HL-60 (cell line): ENCODE data around the gene SHISAL2B.

Experiments
- GABPA ChIP-seq: IDR thresholded peaks from 2 replicates; pipeline ENCODE4 v1.6.1; 2012; ENCODE audit warnings: low read depth
- TF ChIP-seq, protein P1 (sequence below): IDR thresholded peaks from one replicate; pipeline ENCODE4 v1.5.1; 2011; ENCODE audit warnings: low read length, control low read depth, inconsistent platforms; ENCODE audit not compliant: insufficient read depth
- TF ChIP-seq, protein P2 (sequence below): IDR thresholded peaks from 2 replicates; pipeline ENCODE4 v1.6.1; 2012; ENCODE audit warnings: low read depth; ENCODE audit not compliant: insufficient replicate concordance

DNA sequence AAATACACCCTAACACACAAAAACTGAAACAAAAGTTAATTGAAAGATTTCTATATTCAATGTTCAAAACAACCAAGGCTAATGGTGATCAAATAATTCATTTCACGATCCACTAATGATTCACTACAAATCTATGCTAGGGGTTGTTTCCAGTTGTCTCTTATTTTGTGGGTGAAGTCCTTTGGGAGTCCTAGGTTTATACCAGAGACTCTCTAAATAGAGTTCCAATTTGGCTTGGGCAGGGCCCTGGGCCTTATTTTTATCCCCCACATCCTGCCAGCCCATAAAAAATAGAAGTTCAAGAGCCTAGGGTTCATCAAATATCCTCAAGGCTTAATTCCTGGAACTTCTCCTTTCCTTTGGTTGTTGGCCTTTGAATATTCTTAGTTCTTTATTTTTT, 52.1 kb downstream of the SHISAL2B start:
- TF ChIP-seq, protein P1, sequence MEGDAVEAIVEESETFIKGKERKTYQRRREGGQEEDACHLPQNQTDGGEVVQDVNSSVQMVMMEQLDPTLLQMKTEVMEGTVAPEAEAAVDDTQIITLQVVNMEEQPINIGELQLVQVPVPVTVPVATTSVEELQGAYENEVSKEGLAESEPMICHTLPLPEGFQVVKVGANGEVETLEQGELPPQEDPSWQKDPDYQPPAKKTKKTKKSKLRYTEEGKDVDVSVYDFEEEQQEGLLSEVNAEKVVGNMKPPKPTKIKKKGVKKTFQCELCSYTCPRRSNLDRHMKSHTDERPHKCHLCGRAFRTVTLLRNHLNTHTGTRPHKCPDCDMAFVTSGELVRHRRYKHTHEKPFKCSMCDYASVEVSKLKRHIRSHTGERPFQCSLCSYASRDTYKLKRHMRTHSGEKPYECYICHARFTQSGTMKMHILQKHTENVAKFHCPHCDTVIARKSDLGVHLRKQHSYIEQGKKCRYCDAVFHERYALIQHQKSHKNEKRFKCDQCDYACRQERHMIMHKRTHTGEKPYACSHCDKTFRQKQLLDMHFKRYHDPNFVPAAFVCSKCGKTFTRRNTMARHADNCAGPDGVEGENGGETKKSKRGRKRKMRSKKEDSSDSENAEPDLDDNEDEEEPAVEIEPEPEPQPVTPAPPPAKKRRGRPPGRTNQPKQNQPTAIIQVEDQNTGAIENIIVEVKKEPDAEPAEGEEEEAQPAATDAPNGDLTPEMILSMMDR: no peak
- TF ChIP-seq GABPA: no peak
- TF ChIP-seq, protein P2, sequence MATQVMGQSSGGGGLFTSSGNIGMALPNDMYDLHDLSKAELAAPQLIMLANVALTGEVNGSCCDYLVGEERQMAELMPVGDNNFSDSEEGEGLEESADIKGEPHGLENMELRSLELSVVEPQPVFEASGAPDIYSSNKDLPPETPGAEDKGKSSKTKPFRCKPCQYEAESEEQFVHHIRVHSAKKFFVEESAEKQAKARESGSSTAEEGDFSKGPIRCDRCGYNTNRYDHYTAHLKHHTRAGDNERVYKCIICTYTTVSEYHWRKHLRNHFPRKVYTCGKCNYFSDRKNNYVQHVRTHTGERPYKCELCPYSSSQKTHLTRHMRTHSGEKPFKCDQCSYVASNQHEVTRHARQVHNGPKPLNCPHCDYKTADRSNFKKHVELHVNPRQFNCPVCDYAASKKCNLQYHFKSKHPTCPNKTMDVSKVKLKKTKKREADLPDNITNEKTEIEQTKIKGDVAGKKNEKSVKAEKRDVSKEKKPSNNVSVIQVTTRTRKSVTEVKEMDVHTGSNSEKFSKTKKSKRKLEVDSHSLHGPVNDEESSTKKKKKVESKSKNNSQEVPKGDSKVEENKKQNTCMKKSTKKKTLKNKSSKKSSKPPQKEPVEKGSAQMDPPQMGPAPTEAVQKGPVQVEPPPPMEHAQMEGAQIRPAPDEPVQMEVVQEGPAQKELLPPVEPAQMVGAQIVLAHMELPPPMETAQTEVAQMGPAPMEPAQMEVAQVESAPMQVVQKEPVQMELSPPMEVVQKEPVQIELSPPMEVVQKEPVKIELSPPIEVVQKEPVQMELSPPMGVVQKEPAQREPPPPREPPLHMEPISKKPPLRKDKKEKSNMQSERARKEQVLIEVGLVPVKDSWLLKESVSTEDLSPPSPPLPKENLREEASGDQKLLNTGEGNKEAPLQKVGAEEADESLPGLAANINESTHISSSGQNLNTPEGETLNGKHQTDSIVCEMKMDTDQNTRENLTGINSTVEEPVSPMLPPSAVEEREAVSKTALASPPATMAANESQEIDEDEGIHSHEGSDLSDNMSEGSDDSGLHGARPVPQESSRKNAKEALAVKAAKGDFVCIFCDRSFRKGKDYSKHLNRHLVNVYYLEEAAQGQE: no peak
